Tibial artery (tissue), 4 donors: ENCODE results near the gene RNU6-1.

Source experiments
- DNase-seq, 2 donors: peaks; one replicate each; pipeline ENCODE4 v3.0.0-alpha.2; 2019
- H3K27ac ChIP-seq, 2 donors: fragments of 200-600 bp; sonication (generic) in 1 of 2; 1 replicate in 1 of 2; 2 replicates in 1 of 2; pipeline ENCODE4 v1.5.1; 2018 to 2019; ENCODE audit warnings: mild to moderate bottlenecking in 1 of 2
- H3K27me3 ChIP-seq, 2 donors: fragments of 200-600 bp; sonication (generic) in 1 of 2; one replicate each; pipeline versions ENCODE4 v1.5.1 to v1.6.0; 2016 to 2019
- H3K36me3 ChIP-seq, 3 donors: fragments of 200-600 bp; sonication (generic) in 2 of 3; one replicate each; pipeline ENCODE4 v1.5.1; 2016 to 2019; ENCODE audit warnings: mild to moderate bottlenecking in 2 of 3
- H3K4me1 ChIP-seq, 4 donors: fragments of 200-600 bp; sonication (generic) in 2 of 4; 1 replicate in 3 of 4; 2 replicates in 1 of 4; pipeline ENCODE4 v1.5.1; 2016 to 2019
- H3K4me3 ChIP-seq, 2 donors: fragments of 200-600 bp; sonication (generic) in 1 of 2; 1 replicate in 1 of 2; 2 replicates in 1 of 2; pipeline ENCODE4 v1.5.1; 2018 to 2019; ENCODE audit warnings: mild to moderate bottlenecking in 2 of 2
- H3K9me3 ChIP-seq, 3 donors: fragments of 200-600 bp; sonication (generic) in 1 of 3; one replicate each; pipeline ENCODE4 v1.5.1; 2016 to 2019
- CTCF ChIP-seq, 2 experiments: fragments of 200-600 bp in 1 of 2; fragments of 450-650 bp in 1 of 2; IDR thresholded peaks; one replicate each; pipeline ENCODE4 v1.5.1; 2017 to 2019; ENCODE audit warnings: antibody characterized with exemption in 2 of 2, mild to moderate bottlenecking in 1 of 2, moderate library complexity in 1 of 2
- intact Hi-C: fragments of 100-400 bp; cut with DNase I; formaldehyde crosslinking; loops from one replicate; pipeline ENCODE4 v1.15.0; 2023; ENCODE audit warnings: low total_unique reads

Gene RNU6-1

GRCh38 chr15:67878712-67879206, 38.9 kb upstream of the RNU6-1 start:
- intact Hi-C loops, result no loop called here
- H3K4me1 ChIP-seq, result peaks cover 0 to 8% (median 2%) of the 10 kb centered on the region in 4 donors
- H3K27me3 ChIP-seq, result no peaks in the 10 kb centered on the region
- H3K27ac ChIP-seq, result no peak overlapping the region
- H3K4me3 ChIP-seq, result no peak overlapping the region
- H3K9me3 ChIP-seq, result peaks cover 0 to 2% (median 2%) of the 10 kb centered on the region in 3 donors
- TF ChIP-seq CTCF (IDR thresholded peaks at IDR 0.05), result no peak
- no peaks in the 10 kb centered on the region for H3K36me3 ChIP-seq
- no peak for DNase-seq

GRCh38 chr15:67873777-67874176, 33.9 kb upstream of the RNU6-1 start:
- H3K9me3 ChIP-seq, result peaks cover 0 to 7% (median 4%) of the 10 kb centered on the region in 3 donors
- no peak for DNase-seq
- no peak overlapping the region for H3K4me3 ChIP-seq
- H3K36me3 ChIP-seq, result no peaks in the 10 kb centered on the region
- intact Hi-C loops, result no loop called here
- no peak overlapping the region for H3K27ac ChIP-seq
- H3K4me1 ChIP-seq, result no peaks in the 10 kb centered on the region
- TF ChIP-seq CTCF (IDR thresholded peaks at IDR 0.05), result no peak
- no peaks in the 10 kb centered on the region for H3K27me3 ChIP-seq

- no peak for TF ChIP-seq CTCF (IDR thresholded peaks at IDR 0.05)
- Histone ChIP-seq H3K4me3 (no peak overlapping the region), H3K27ac (no peak overlapping the region), H3K36me3 (no peaks in the 10 kb centered on the region), H3K9me3 (peaks cover 0 to 7% (median 4%) of the 10 kb centered on the region in 3 donors), H3K4me1 (no peaks in the 10 kb centered on the region), H3K27me3 (no peaks in the 10 kb centered on the region)
- intact Hi-C loops, result no loop called here
- no peak for DNase-seq
Measured at GRCh38 chr15:67870868-67871408, 31.1 kb upstream of the RNU6-1 start.

- no peak for TF ChIP-seq CTCF (IDR thresholded peaks at IDR 0.05)
- Histone ChIP-seq H3K4me1 (no peaks in the 10 kb centered on the region), H3K27ac (no peak overlapping the region), H3K36me3 (no peaks in the 10 kb centered on the region), H3K9me3 (peaks cover 0 to 7% (median 4%) of the 10 kb centered on the region in 3 donors), H3K4me3 (no peak overlapping the region), H3K27me3 (no peaks in the 10 kb centered on the region)
- DNase-seq, result no peak
- intact Hi-C loops, result loop anchor here (10.0 kb wide), 1 partner anchor 185 kb away; the partner anchor contains the start of gene PIAS1
Measured at GRCh38 chr15:67869701-67870100, 29.9 kb upstream of the RNU6-1 start.

GRCh38 chr15:67865766-67866165, 25.9 kb upstream of the RNU6-1 start:
- Histone ChIP-seq H3K4me1 (peaks cover 0 to 15% (median 11%) of the 10 kb centered on the region in 4 donors), H3K4me3 (no peak overlapping the region), H3K27ac (no peak overlapping the region), H3K9me3 (no peaks in the 10 kb centered on the region), H3K36me3 (no peaks in the 10 kb centered on the region), H3K27me3 (no peaks in the 10 kb centered on the region)
- intact Hi-C loops, result loop anchor here (10.0 kb wide), 1 partner anchor 189 kb away; the partner anchor contains the start of gene PIAS1
- no peak for DNase-seq
- no peak for TF ChIP-seq CTCF (IDR thresholded peaks at IDR 0.05)
